GM12878 (cell line): ENCODE results near the gene UBE2E2. TPM values are rescaled to one million over a fixed set of nuclear protein-coding genes. Genes with fewer than 3 reads are reported as not detected.

Source experiments
- ATAC-seq: fragments of 200-7000 bp; cut with Tn5 transposase; 3 replicates; pipeline ENCODE4 v1.9.1; 2020; ENCODE audit warnings: mild to moderate bottlenecking, moderate library complexity
- BruUV-seq: library from RNA; stranded (reverse); fragments of 400-500 nt; replicated peaks from 2 replicates; lab custom pipeline; 2021; lab: Mats Ljungman, UMichigan
- CTCF ChIA-PET: fragments of 300-600 bp; sonication (Branson Sonifier 250); formaldehyde crosslinking; extraction: SDS; loops from one replicate; lab custom pipeline; 2021; ENCODE audit warnings: inconsistent platforms; lab: Yijun Ruan, JAX
- POLR2A ChIA-PET: fragments of 350-600 bp; formaldehyde crosslinking; extraction: SDS; loops from one replicate; lab custom pipeline; 2021; ENCODE audit warnings: inconsistent platforms; lab: Charles Lee
- RAD21 ChIA-PET: fragments of 300-600 bp; sonication (Branson Sonifier 250); formaldehyde crosslinking; loops from one replicate; lab custom pipeline; 2023; ENCODE audit warnings: antibody characterized with exemption; ENCODE audit not compliant: unreplicated experiment; lab: Charles Lee
- SMC1A ChIA-PET: fragments of 300-600 bp; sonication (Branson Sonifier 250); formaldehyde crosslinking; loops from one replicate; lab custom pipeline; 2023; ENCODE audit not compliant: unreplicated experiment, uncharacterized antibody; lab: Charles Lee
- DNase-seq: peaks from one replicate; pipeline ENCODE4 v3.0.0-alpha.2; 2011; ENCODE audit warnings: low read depth, low spot score
- FAIRE-seq: peaks from 3 replicates; lab custom pipeline; 2011; peaks lifted over from hg19 to GRCh38; lab: Jason Lieb, UNC
- H2AFZ ChIP-seq: 2 replicates; pipeline ENCODE4 v1.6.0; 2011; ENCODE audit warnings: low read depth, low read length, control low read depth; ENCODE audit not compliant: control insufficient read depth
- H3K27ac ChIP-seq: 2 replicates; pipeline ENCODE4 v1.5.1; 2011; ENCODE audit warnings: control low read depth; ENCODE audit not compliant: control insufficient read depth, insufficient read depth
- H3K27me3 ChIP-seq, 2 experiments: replicated peaks in 1 of 2; 2 replicates each; pipeline versions ENCODE4 v1.6.0 to v1.6.1; 2011; ENCODE audit warnings: low read length in 1 of 2; ENCODE audit not compliant: control insufficient read depth in 2 of 2, insufficient read depth in 2 of 2
- H3K36me3 ChIP-seq, 2 experiments: 2 replicates each; pipeline ENCODE4 v1.5.1; 2011; ENCODE audit warnings: low read length in 1 of 2; ENCODE audit not compliant: control insufficient read depth in 2 of 2, insufficient read depth in 2 of 2
- H3K4me1 ChIP-seq: 2 replicates; pipeline ENCODE4 v1.6.1; 2011; ENCODE audit warnings: mild to moderate bottlenecking, low read length, moderate library complexity, mixed read lengths; ENCODE audit not compliant: control insufficient read depth, insufficient read depth
- H3K4me2 ChIP-seq: 2 replicates; pipeline ENCODE4 v1.6.0; 2011; ENCODE audit warnings: control low read depth; ENCODE audit not compliant: control insufficient read depth, insufficient read depth
- H3K4me3 ChIP-seq: fragments of 200-600 bp; sonication (generic); 2 replicates; pipeline ENCODE4 v1.5.1; 2016
- H3K79me2 ChIP-seq: 2 replicates; pipeline ENCODE4 v1.6.0; 2011; ENCODE audit warnings: low read length; ENCODE audit not compliant: control insufficient read depth, insufficient read depth
- H3K9ac ChIP-seq: 2 replicates; pipeline ENCODE4 v1.8.0; 2011; ENCODE audit warnings: low read length, control low read depth, mixed read lengths; ENCODE audit not compliant: control insufficient read depth, insufficient read depth
- H3K9me3 ChIP-seq: replicated peaks from 3 replicates; pipeline ENCODE4 v1.5.1; 2011; ENCODE audit warnings: mild to moderate bottlenecking, low read length; ENCODE audit not compliant: control insufficient read depth, insufficient read depth
- H4K20me1 ChIP-seq: 2 replicates; pipeline ENCODE4 v1.6.0; 2011; ENCODE audit not compliant: control insufficient read depth, insufficient read depth
- BACH1 ChIP-seq: fragments of 450-650 bp; IDR thresholded peaks from 2 replicates; pipeline ENCODE4 v1.6.1; 2017; ENCODE audit warnings: mild to moderate bottlenecking, borderline replicate concordance
- BHLHE40 ChIP-seq, 2 experiments: fragments of 450-650 bp in 1 of 2; IDR thresholded peaks; 2 replicates each; pipeline ENCODE4 v1.6.1; 2011 to 2017; ENCODE audit warnings: low read depth in 2 of 2, borderline replicate concordance in 1 of 2, improper control_type of control experiment in 1 of 2, low read length in 1 of 2, mild to moderate bottlenecking in 1 of 2
- CREB1 ChIP-seq: IDR thresholded peaks from 2 replicates; pipeline ENCODE4 v1.6.1; 2012; ENCODE audit warnings: low read depth, mild to moderate bottlenecking, inconsistent platforms
- CUX1 ChIP-seq: IDR thresholded peaks from 2 replicates; pipeline ENCODE4 v1.6.1; 2012; ENCODE audit warnings: improper control_type of control experiment, low read depth, low read length; ENCODE audit not compliant: insufficient replicate concordance
- GABPA ChIP-seq: IDR thresholded peaks from 2 replicates; pipeline ENCODE4 v1.6.1; 2014; ENCODE audit warnings: antibody characterized with exemption, low read depth, mild to moderate bottlenecking, inconsistent platforms
- HDAC6 ChIP-seq: fragments of 200-600 bp; sonication (generic); IDR thresholded peaks from one replicate; pipeline ENCODE4 v1.8.0; 2017; ENCODE audit warnings: antibody characterized with exemption; ENCODE audit not compliant: unreplicated experiment
- IKZF2 ChIP-seq, 2 experiments: fragments of 450-650 bp; IDR thresholded peaks; 2 replicates each; pipeline ENCODE4 v1.6.1; 2017; ENCODE audit warnings: mild to moderate bottlenecking in 2 of 2, moderate library complexity in 2 of 2
- JUND ChIP-seq: IDR thresholded peaks from 2 replicates; pipeline ENCODE4 v1.6.1; 2012; ENCODE audit warnings: low read depth, mild to moderate bottlenecking, low read length, improper control_type of control experiment, moderate library complexity
- NFXL1 ChIP-seq: fragments of 450-650 bp; IDR thresholded peaks from 2 replicates; pipeline ENCODE4 v1.6.1; 2017; ENCODE audit warnings: antibody characterized with exemption, mild to moderate bottlenecking, borderline replicate concordance
- PML ChIP-seq: IDR thresholded peaks from 2 replicates; pipeline ENCODE4 v1.6.1; 2012; ENCODE audit warnings: low read length, inconsistent platforms
- POLR2A ChIP-seq: IDR thresholded peaks from 2 replicates; pipeline ENCODE4 v1.6.1; 2011; ENCODE audit warnings: low read depth, mild to moderate bottlenecking, low read length
- RAD21 ChIP-seq: IDR thresholded peaks from 2 replicates; pipeline ENCODE4 v1.6.1; 2011; ENCODE audit warnings: mild to moderate bottlenecking, low read depth, low read length, moderate library complexity; ENCODE audit not compliant: insufficient read depth
- RAD51 ChIP-seq: fragments of 450-650 bp; IDR thresholded peaks from 2 replicates; pipeline ENCODE4 v1.6.1; 2016; ENCODE audit warnings: moderate library complexity, mild to moderate bottlenecking, inconsistent platforms
- RBBP5 ChIP-seq: fragments of 200-600 bp; sonication (generic); conservative IDR thresholded peaks from 2 replicates; pipeline ENCODE4 v1.6.1; 2016
- RUNX3 ChIP-seq: IDR thresholded peaks from 2 replicates; pipeline ENCODE4 v1.6.1; 2012; ENCODE audit warnings: low read length, inconsistent platforms
- SPI1 ChIP-seq: IDR thresholded peaks from 2 replicates; pipeline ENCODE4 v1.6.1; 2011; ENCODE audit warnings: low read depth, mild to moderate bottlenecking, low read length, moderate library complexity, borderline replicate concordance; ENCODE audit not compliant: insufficient read depth
- SRF ChIP-seq, 2 experiments: IDR thresholded peaks; 2 replicates each; pipeline ENCODE4 v1.6.1; 2011; ENCODE audit warnings: low read depth in 2 of 2, low read length in 2 of 2, mild to moderate bottlenecking in 1 of 2, moderate library complexity in 1 of 2
- TAF1 ChIP-seq: IDR thresholded peaks from 2 replicates; pipeline ENCODE4 v1.6.1; 2011; ENCODE audit warnings: mild to moderate bottlenecking, low read depth, low read length, borderline replicate concordance
- ZNF24 ChIP-seq: fragments of 450-650 bp; IDR thresholded peaks from 2 replicates; pipeline ENCODE4 v1.6.1; 2017; ENCODE audit warnings: antibody characterized with exemption, mild to moderate bottlenecking
- ZSCAN29 ChIP-seq: fragments of 450-650 bp; IDR thresholded peaks from 2 replicates; pipeline ENCODE4 v1.6.1; 2017; ENCODE audit warnings: mild to moderate bottlenecking, moderate library complexity
- WGBS: methylation state at CpG from one replicate; pipeline ENCODE4 v1.1.6; 2016; ENCODE audit warnings: low lambda C conversion rate; ENCODE audit not compliant: insufficient replicate concordance, insufficient coverage; ENCODE audit errors: missing lambda C conversion rate; 5-methylcytosine and 5-hydroxymethylcytosine counted together
- in situ Hi-C: fragments of 300-500 bp; cut with MboI; formaldehyde crosslinking; loops from 9 replicates; pipeline ENCODE4 v1.14.3; 2018; ENCODE audit warnings: mixed read lengths
- intact Hi-C: fragments of 100-400 bp; cut with micrococcal nuclease; formaldehyde crosslinking; loops from one replicate; pipeline ENCODE4 v1.14.2; 2022; ENCODE audit not compliant: unreplicated experiment
- polyA plus RNA-seq, 11 experiments: library from polyadenylated mRNA; depleted of rRNA in 4 of 11; unstranded in 6 of 11; stranded (reverse) in 5 of 11; fragments of >200 nt; fragmentation: Nextera tagmentation in 4 of 11; fragmentation: Illumina TruSeq in 1 of 11; extraction: Ambion mirVana in 4 of 11; extraction: Trizol in 1 of 11; gene quantifications; 1 replicate in 1 of 11; 2 replicates in 10 of 11; pipeline versions ENCODE4 v1.2.1 to v1.2.3, GENCODE V29; 2011 to 2016; ENCODE audit warnings: inconsistent platforms in 2 of 11, missing spikeins in 2 of 11, low read depth in 1 of 11
- total RNA-seq, 4 experiments: library from RNA; depleted of rRNA in 3 of 4; stranded (reverse); fragments of >200 nt in 3 of 4; fragmentation: Illumina TruSeq in 1 of 4; extraction: Trizol in 1 of 4; gene quantifications; 2 replicates each; pipeline versions ENCODE4 v1.2.1 to v1.2.3, GENCODE V29; 2013 to 2021

Gene UBE2E2
- total and polyA plus RNA-seq, 10 of the 15 experiments (the other 5 are each of a cell fraction or from before 2014, with no cell fraction given): 8.7 to 71.0 (median 36.4) TPM

- no peak for TF ChIP-seq NFXL1
- no peak for TF ChIP-seq CREB1
- TF ChIP-seq SRF (IDR thresholded peaks at IDR 0.05; ENCODE audit: low read depth in 2 of 2, low read length in 2 of 2): no peak
- peak; percentile 68 for TF ChIP-seq RAD51
- no peak for TF ChIP-seq SPI1
- TF ChIP-seq IKZF2 (IDR thresholded peaks at IDR 0.05): peak; percentile 46 to 50; a peak in 2 of 4 replicates
- peak; percentile 66 for TF ChIP-seq RUNX3
- no peak for TF ChIP-seq JUND
- no peak for TF ChIP-seq POLR2A
- no peak for TF ChIP-seq GABPA
Observed at GRCh38 chr3:23567917-23568316, 364.8 kb downstream of the UBE2E2 start (continued).

DNA sequence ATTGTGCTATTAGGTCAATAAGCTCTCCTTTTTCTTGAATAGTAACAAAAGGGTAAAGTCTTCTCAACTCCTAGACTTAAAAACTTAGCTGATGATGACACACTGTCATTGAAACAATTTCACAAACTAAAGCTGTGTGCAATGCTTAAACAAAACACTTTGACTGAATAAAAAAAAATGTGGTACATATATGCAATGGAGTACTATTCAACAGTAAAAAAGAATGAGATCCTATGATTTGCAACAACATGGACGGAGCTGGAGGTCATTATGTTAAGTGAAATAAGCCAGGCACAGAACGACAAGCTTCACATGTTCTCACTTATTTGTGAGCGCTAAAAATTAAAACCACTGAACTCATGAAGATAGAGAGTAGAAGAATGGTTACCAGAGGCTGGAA, 370.7 kb downstream of the UBE2E2 start:
- CTCF ChIA-PET: interaction anchor here (0.7 to 1.7 kb wide), 2 partner anchors 14 to 18 kb away, joined by 3 to 7 read pairs; no protein-coding TSS in a partner anchor
- Histone ChIP-seq H3K36me3 (no peaks in the 10 kb centered on the region), H3K9ac (no peak overlapping the region), H4K20me1 (no peaks in the 10 kb centered on the region), H3K4me3 (no peak overlapping the region), H3K4me2 (no peak overlapping the region), H3K9me3 (peaks cover 2% of the 10 kb centered on the region; the same call in 2 of the 3 replicates), H3K4me1 (no peaks in the 10 kb centered on the region), H3K27me3 (no peaks in the 10 kb centered on the region), H3K27ac (no peak overlapping the region), H2AFZ (no peak overlapping the region), H3K79me2 (no peaks in the 10 kb centered on the region)
- SMC1A ChIA-PET: interaction anchor here (0.9 to 1.7 kb wide), 11 partner anchors 12 to 525 kb away, joined by 3 to 7 read pairs (median 4); no protein-coding TSS in a partner anchor
- DNase-seq (no peak), FAIRE-seq (no peak), ATAC-seq (no peak)
- RAD21 ChIA-PET: interaction anchor here (1.2 to 1.7 kb wide), 3 partner anchors 15 to 256 kb away, joined by 3 to 5 read pairs (median 5); no protein-coding TSS in a partner anchor
- 95% methylated on average over 3 of the region's 3 CpGs for WGBS
- BruUV-seq: no TSS peak
- POLR2A ChIA-PET: interaction anchor here (0.7 to 1.4 kb wide), 2 partner anchors 15 to 260 kb away, joined by 3 to 4 read pairs; no protein-coding TSS in a partner anchor
- intact Hi-C loops: no loop called here
- in situ Hi-C loops: no loop called here
- no peak for TF ChIP-seq RBBP5
- TF ChIP-seq ZSCAN29: no peak
- no peak for TF ChIP-seq BHLHE40 (IDR thresholded peaks at IDR 0.05; ENCODE audit: borderline replicate concordance in 1 of 2, low read depth in 2 of 2, low read length in 1 of 2)
- TF ChIP-seq BACH1: no peak
- TF ChIP-seq SPI1: no peak
- TF ChIP-seq RAD21: no peak
- no peak for TF ChIP-seq CUX1
- TF ChIP-seq TAF1: no peak
- no peak for TF ChIP-seq HDAC6
- TF ChIP-seq ZNF24: no peak
- no peak for TF ChIP-seq PML
